Frontal cortex (tissue), 4 donors: ENCODE results near the gene MALT1. TPM values are rescaled to one million over a fixed set of nuclear protein-coding genes. Genes with fewer than 3 reads are reported as not detected.
"Not testable (repeated sequence)": the region's sequence is repeated elsewhere in the genome, so short reads cannot be mapped to it uniquely, and the experiment has no call there.

ENCODE experiments used
- DNase-seq, 2 donors: peaks; one replicate each; pipeline ENCODE4 v3.0.0; 2012; ENCODE audit warnings: low spot score in 2 of 2
- FAIRE-seq: peaks from 2 replicates; lab custom pipeline; 2012; peaks lifted over from hg19 to GRCh38; lab: Jason Lieb, UNC
- total RNA-seq: library from RNA; depleted of rRNA; stranded (reverse); fragments of >200 nt; gene quantifications from one replicate; pipeline ENCODE4 v1.2.3, GENCODE V29; 2014
- donor health status: control.
- donor health status: control.
- donor health status: control.

Gene MALT1, protein sequence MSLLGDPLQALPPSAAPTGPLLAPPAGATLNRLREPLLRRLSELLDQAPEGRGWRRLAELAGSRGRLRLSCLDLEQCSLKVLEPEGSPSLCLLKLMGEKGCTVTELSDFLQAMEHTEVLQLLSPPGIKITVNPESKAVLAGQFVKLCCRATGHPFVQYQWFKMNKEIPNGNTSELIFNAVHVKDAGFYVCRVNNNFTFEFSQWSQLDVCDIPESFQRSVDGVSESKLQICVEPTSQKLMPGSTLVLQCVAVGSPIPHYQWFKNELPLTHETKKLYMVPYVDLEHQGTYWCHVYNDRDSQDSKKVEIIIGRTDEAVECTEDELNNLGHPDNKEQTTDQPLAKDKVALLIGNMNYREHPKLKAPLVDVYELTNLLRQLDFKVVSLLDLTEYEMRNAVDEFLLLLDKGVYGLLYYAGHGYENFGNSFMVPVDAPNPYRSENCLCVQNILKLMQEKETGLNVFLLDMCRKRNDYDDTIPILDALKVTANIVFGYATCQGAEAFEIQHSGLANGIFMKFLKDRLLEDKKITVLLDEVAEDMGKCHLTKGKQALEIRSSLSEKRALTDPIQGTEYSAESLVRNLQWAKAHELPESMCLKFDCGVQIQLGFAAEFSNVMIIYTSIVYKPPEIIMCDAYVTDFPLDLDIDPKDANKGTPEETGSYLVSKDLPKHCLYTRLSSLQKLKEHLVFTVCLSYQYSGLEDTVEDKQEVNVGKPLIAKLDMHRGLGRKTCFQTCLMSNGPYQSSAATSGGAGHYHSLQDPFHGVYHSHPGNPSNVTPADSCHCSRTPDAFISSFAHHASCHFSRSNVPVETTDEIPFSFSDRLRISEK
- total RNA-seq: 26.9 TPM

DNA sequence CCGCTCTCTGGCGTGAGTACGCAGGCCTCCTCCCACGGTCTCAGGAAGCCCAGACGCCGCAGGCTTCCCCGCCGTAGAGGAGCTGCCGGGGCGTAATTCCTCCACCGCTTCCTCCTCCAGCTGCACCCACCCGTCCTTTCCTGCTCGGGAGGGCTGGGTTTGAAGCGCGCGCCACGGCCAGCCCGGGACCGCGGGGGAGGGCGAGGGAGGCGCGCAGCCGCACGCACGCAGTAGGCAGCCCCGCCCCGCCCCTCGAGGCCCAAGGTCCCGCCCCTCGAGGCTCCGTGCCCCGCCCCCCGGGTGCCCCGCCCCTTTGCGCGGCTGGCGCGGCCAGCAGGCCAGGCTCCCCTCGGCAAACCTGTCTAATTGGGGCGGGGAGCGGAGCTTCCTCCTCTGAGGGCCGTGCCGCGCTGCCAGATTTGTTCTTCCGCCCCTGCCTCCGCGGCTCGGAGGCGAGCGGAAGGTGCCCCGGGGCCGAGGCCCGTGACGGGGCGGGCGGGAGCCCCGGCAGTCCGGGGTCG is at the start of gene MALT1:
MALT1 (plus strand) TSS at position 355 of the 521 bp plus-strand sequence. CDS start 179 bp downstream, outside the sequence.
- FAIRE-seq: no peak
- peak; percentile 92 to 94 for DNase-seq

DNA sequence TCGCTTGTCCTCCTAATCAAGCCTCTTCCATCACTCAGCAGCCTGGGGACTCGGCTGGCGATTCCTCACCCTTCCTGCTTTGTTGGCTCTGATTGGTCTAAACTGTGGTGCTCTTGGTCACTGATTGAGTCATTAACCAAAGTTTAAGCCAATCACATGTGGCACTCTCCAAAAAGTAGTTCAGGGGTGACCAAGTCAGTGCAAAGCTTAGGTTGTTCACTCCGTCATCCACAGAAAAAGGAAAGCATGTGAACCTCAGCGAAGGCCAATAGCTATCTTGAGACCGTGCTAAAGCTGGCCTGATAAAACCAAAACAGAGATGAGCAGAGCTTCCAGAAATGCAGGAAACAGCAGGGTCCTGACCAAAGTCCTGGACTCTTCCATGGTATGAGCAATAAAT is 47.3 kb upstream of the MALT1 start:
- DNase-seq (no peak), FAIRE-seq (no peak)

DNA sequence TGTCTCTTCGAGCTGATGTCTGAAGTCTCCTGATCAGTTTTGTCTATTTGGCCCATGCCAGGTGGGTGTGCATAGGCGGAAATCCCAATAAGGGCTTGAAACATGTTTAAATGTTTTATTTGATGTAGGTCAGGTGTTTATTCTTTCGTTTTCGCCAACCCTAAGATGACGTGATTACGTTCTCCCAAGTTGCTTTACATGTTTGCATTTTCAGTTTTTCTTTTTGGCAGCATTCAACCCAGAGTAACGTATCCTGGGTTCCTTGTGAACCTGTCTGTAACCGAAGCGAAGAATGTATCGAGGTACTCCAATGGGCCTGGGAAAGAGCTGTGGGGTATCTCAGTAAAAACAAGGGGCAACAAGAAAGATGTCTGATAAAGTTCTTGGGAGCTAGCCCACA is 45.4 kb upstream of the MALT1 start:
- DNase-seq (no peak), FAIRE-seq (no peak)

DNA sequence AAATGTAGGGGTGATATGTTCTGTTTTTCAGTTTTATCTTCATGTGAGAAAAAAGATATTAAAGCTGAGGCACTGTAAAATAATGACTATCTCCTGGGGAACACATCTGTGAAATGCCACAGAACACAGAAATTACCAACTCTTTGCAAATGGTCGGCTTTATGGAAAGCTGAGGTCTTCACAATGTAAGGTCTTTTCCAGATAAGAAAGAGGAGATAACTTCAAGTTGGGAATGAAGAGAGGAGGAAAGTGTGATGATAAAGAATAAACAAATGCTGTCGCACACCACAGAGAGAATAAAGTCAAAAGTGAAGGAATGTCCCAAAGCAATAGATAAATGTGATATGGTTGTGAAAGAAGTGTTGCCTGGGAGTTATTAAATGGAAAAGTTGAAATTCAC is 41.2 kb upstream of the MALT1 start:
- DNase-seq: no peak
- no peak for FAIRE-seq

DNA sequence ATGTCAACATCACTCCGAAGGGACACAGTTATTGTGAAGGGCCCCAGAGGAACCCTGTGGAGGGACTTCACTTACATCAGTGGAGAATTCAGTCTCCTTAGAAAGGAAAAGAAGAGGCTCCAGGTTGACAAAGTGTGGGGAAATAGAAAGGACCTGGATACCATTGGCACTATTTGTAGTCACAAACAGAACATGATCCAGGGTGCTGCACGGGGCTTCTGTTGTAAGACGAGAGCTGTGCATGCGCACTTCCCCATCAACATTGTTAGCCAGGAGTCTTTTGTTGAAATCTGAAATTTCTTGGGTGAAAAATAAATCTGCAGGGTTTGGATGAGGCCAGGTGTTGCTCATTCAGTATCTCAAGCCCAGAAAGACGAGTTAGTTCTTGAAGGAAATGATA is 40.0 kb upstream of the MALT1 start:
- FAIRE-seq: no peak
- no peak for DNase-seq

DNA sequence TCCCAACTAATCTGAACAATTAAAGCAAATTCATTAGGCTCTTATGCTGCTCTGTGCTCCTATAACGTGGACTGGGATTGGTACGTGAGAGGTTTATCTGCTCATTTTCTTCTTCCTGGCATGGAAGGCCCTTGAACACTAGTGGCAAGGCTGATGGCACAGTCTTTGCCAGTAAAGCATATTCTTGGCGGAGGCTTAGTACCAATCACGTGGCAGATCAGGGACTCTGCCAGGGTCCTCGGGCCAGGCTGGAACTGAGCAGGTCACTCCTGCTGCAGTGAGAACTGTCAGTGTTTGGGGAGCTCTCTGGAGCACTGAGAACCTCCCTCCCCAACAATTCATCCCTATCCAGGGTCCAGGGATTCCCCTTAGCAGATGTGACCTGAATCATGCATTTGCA is 38.7 kb upstream of the MALT1 start:
- FAIRE-seq (no peak), DNase-seq (no peak)

DNA sequence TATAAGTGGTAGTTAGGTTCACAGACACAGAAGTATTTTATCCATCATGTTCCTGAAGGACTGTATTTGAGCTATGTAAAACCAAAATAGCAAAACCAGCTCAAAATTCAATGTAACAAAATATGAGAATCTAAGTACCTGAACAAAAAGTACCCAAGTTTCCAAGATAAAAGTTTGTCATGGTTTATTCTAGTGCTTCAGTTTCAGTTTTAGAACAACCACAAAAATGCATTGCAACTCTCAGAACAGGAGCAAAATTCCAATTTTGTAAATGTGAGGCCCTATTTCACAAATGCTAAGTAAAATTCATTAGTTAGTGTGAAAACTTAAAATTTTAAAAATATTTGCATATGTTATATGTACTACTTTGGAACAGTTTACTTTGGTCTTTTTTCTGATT is 37.4 kb upstream of the MALT1 start:
- no peak for FAIRE-seq
- DNase-seq: no peak

DNA sequence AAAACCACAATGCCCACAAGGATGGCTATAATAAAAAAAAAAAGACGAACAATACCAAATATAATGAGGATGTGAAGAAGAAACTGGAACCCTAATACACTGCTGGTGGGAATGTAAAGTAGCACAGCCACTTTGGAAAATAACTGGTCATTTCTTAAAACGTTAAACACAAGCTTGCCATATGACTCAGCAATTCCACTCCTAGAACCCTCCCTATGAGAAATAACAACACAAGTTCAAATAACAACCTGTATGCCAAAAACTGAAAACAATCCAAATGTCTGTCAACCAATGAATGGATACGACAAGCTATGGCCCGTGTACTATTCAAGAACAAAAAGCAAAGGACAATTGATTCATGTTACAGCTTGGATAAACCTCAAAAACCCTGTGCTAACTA is 35.4 kb upstream of the MALT1 start:
- no peak for FAIRE-seq
- DNase-seq: no peak

DNA sequence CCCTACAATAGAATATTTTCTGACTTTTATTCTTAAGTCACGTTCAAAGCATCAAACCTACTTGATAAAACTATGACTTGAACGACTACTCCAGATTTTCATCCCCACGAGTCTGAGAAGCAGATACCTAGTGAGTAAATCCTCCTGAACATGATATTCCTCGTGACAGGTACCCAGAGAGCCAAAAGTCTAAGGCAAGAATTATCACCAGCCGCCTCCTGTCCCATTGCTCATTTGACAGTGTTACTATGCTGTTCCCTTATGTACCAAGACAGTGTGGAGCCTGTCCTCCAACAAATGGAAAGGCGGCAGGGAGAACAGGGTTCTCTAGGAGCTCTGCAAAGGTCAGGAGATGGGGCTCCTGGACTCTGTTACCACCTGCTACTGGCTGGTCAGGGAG is 34.1 kb upstream of the MALT1 start:
- FAIRE-seq: no peak

DNA sequence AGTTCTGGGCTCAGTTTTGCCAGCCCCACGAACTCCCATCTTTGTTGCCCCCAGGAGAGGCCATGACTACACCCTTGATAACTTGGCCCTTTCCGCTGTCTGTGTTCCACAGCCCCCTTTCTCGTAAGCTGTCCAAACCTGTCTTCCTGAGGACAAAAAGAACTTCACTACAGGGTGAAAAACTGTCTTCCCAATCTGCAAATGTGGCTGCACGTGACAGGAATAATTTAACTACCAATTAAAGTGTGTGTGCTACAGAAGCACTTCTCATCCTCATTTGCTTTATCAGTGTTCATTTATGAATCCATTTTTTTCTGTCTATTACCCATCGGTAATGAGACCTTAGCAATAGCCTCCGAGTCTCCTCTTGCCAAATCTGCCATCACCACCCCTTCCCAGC is 33.3 kb upstream of the MALT1 start:
- DNase-seq (no peak), FAIRE-seq (no peak)

More for the DNA sequence above, 34.1 kb upstream of the MALT1 start:
- DNase-seq: no peak

DNA sequence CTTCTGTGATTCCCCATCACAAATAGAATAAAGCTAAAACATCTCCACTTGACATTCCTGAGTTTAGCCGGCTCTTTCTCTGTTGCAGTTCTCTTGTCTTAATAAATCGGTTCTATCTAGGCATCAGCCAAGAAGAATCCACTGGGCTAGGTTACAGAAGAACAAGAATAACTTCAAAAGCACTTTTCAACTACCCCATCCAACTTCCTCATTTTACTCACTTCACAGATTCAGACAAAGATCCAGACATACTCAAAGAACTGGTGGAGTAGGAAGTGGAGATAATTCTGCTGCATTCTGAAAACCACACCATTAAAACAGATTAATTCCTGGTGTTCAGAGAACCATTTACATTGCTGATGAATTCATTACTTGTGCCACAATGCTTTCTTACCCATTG is 32.8 kb upstream of the MALT1 start:
- FAIRE-seq: no peak

DNA sequence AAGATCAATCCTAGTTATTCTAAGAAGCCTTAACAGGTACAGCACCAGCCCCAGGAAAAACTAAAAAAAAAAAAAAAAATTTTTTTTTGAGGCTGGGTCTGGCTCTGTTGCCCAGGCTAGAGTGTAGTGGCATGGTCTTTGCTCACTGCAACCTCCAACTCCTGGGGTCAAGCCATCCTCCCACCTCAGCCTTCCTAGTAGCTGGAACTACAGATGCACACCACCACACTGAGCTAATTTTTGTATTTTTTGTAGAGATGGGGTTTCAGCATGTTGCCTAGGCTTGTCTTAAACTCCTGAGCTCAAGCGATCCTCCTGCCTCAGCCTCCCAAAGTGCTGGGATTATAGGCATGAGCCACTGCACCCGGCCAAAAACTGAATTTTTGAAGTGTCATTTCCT is 32.0 kb upstream of the MALT1 start:
- FAIRE-seq (no peak), DNase-seq (no peak)

More for the DNA sequence above, 32.8 kb upstream of the MALT1 start:
- no peak for DNase-seq

DNA sequence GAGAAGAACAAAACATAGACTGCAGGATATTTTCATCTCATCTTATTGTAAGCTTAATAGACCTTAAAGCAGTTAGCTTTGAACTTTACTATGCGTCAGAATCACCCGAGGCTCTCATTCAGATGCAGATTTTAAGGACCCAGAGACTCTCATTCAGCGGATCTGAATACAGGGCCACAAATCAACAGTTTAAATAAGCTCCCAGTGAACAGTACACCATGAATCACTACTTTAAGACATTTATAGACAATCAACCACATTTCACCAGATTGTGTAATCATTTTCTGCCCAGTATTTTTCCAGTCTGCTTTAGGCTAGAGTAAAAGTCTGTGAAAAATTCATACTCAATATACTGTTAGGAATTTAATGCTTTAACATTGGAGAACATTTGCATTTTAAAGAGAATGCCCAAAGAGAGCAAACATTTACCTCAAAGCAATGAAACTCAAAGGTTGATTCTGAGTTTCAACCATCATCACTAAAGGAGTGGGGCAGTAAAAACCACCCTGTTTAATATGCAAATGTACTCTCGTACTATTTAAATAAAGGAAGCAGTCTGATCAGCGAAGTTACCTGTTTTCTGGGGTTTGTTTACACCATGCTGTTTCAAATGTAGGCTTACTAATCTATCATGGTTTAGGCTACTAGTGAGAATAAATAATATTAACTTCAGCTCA is 31.4 kb upstream of the MALT1 start:
- DNase-seq: no peak
- FAIRE-seq: no peak

DNA sequence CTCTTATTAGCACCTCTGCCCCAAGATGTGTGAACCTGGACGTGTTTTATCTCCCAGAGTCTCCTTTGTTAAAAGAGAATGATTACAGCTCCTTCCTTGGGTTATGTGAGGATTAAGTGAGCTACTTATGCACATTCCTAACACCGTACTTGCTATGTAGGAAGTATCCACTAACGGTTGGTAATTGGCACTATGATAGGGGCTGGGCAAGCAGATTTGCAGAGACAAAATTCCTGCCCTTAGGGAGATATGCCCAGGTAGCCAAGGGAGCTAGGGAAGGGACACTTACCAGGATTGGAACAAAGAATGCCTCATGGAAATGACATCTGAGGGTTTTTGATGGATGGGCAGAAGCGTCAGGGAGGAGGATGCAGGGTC is 30.8 kb upstream of the MALT1 start:
- FAIRE-seq (no peak), DNase-seq (no peak)

DNA sequence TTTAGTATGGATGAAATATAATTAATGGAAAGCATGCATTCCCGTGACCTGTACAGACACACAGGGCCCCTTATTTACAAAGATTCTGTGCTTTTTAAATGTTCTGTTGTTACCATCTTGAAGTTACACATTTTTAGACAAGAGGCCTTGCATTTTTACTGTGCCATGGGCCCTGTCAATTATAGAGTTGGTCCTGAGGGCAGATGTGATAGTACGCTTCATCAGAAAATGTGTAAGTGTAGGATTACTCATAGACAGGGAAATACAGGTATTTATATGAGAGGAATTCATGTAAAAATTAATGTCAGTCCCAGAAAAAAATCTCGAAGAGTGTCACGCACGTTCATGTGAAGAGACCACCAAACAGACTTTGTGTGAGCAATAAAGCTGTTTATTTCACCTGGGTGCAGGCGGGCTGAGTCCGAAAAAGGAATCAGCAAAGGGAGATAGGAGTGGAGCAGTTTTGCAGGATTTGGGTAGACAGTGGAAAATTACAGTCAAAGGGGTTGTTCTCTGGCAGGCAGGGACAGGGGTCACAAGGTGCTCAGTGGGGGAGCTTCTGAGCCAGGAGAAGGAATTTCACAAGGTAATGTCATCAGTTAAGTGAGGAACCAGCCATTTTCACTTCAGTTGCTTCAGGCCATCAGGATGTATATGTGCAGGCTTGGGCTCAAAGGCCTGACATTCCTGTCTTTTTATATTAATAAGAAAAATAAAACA is 30.2 kb upstream of the MALT1 start:
- FAIRE-seq: no peak
- DNase-seq: no peak

DNA sequence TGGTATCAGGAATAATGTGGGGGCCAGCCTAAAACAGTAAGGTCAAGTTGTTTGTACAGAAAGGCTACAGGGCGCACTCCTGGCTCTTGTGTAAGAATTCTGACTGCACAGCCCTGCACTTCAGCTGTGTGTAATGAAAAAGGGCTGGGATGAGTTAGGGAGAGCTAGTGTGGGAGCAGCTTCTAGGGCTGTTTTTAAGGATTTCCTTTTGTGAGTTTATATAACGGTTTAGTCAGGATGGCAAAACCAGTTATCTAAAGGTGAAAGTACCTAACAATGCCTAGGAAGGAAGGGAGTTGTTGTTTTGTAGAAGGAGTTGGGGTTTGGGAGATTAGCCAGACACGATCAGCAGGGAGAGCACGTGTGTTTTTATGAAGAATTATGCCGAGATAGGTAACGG is 27.7 kb upstream of the MALT1 start:
- DNase-seq, FAIRE-seq: not testable (repeated sequence)

DNA sequence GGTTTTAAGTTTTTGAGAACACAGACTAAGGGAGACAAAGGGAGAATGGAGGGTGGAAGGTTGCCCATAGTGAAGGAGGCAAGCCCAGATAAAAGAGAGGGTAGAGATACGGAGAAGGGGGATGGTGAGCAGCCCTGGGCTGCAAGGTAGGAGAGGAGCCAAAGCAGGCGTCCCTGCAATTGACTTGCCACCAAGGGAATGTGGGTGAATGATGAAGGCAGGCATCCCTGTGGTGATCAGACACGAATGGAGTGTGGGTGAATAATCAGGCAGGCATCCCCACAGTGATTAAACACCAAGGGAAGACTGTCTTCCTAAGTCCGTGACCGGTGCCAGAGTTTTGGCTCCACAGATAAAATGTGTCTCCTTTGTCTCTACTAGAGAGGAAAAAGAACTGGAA is 25.9 kb upstream of the MALT1 start:
- FAIRE-seq (no peak), DNase-seq (no peak)

DNA sequence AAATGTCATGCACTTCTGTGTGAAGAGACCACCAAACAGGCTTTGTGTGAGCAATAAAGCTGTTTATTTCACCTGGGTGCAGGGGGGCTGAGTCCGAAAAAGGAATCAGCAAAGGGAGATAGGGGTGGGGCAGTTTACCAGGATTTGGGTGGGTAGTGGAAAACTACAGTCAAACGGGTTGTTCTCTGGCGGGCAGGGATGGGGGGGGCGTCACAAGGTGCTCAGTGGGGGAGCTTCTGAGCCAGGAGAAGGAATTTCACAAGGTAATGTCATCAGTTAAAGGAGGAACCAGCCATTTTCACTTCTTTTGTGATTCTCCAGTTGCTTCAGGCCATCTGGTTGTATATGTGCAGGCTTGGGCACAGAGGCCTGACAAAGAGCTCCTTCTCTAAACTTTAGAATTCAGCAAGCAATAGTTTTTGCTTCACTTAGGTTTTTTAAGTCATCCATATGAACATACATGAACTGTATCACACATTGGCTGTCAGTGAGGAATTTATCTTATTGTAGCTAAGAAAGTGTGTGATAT is 24.9 kb upstream of the MALT1 start:
- no peak for DNase-seq

DNA sequence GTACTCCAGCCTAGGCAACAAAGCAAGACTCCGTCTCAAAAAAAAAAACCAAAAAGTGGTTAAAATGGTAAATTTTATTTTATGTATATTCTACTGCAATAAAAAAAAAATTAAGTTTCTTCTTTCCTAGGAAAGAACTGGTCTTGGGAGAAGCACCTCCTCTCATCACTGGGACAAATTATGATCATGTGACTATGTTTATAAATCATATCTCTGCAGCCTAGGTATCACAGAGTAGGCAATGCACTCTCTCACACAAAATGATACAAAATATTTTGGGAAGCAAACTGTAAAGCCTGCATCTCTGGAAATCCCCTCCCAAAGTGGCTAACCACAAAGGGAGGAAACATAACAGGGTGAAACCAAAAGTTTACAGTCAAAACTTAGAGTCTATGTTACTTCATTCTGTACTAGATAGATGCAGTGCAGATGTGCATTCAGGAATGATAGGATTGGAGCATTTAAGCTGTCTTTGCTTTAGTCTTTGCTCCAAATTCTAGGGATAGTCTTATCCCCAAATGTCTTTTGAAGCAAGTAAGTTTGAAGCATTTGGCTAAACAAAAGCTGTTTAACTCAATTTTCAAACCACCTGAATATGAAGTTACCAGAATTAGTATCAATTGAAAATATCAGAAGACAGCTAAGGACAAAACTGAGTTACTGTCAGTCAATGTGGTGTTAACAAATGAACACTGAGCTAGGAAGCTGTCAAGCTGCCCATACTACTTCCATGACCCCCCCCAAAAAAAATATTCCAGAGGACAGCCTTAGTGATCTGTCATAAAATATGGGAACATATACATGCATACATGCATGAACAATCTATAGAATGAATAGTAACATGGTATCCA is 21.1 kb upstream of the MALT1 start:
- FAIRE-seq (no peak), DNase-seq (no peak)

More for the DNA sequence above, 24.9 kb upstream of the MALT1 start:
- FAIRE-seq: no peak
